Neural crest cell (in vitro differentiated cells): ENCODE results near the gene LMO7. TPM values are rescaled to one million over a fixed set of nuclear protein-coding genes. Genes with fewer than 3 reads are reported as not detected.

Source experiments
- DNase-seq: peaks from one replicate; pipeline ENCODE4 v3.0.0; 2021; ENCODE audit warnings: low read depth, mixed read lengths, low spot score
- H3K27ac Mint-ChIP-seq: one replicate; pipeline ENCODE4 v1.8.0; 2021; ENCODE audit warnings: mild to moderate bottlenecking, mixed read lengths; ENCODE audit not compliant: unreplicated experiment
- H3K27me3 Mint-ChIP-seq: 2 replicates; pipeline ENCODE4 v1.8.0; 2021; ENCODE audit warnings: low read depth, mild to moderate bottlenecking, mixed read lengths
- H3K36me3 Mint-ChIP-seq: 2 replicates; pipeline ENCODE4 v1.8.0; 2021; ENCODE audit warnings: low read depth, mild to moderate bottlenecking, mixed read lengths
- H3K4me1 Mint-ChIP-seq: 2 replicates; pipeline ENCODE4 v1.8.0; 2021; ENCODE audit warnings: mixed read lengths
- H3K4me3 Mint-ChIP-seq: one replicate; pipeline ENCODE4 v1.8.0; 2021; ENCODE audit warnings: mild to moderate bottlenecking, mixed read lengths
- H3K9me3 Mint-ChIP-seq: 2 replicates; pipeline ENCODE4 v1.8.0; 2021; ENCODE audit warnings: mixed read lengths
- total RNA-seq: library from RNA; stranded (reverse); gene quantifications from 2 replicates; pipeline ENCODE4 v1.2.1, GENCODE V29; 2021
- TF ChIP-seq, protein P1 (sequence below): fragments of 200-600 bp; sonication (generic); conservative IDR thresholded peaks from 2 replicates; pipeline ENCODE4 v1.5.0; 2021; ENCODE audit warnings: antibody characterized with exemption, mild to moderate bottlenecking

LMO7 gene
- total RNA-seq, 1 donor from 2014 or later, result 4.8 TPM

DNA sequence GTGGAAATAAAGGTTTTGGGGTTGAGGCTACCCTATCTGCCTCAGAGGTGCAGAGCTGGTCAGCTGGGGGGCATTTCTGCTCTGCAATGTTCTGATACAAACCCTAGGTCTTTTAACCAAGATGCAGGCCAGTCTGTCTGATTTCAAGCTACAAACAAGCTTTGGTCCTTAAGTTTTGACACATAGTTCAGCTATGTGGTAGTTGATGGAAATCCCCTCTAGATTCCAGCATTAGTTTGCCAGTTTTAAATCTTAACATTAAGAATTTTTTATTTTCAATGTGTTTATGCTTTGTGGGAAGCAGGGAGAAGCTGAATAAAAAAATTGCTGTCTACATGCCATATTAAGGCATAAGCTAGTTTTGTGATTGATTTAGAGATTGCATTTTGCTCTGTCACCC, 225.7 kb downstream of the LMO7 start:
- Mint-ChIP-seq H3K9me3 (peaks cover 8% of the 10 kb centered on the region), H3K27ac (no peak overlapping the region), H3K4me1 (no peaks in the 10 kb centered on the region), H3K27me3 (no peaks in the 10 kb centered on the region), H3K4me3 (no peak overlapping the region), H3K36me3 (no peaks in the 10 kb centered on the region)
- TF ChIP-seq, protein P1, sequence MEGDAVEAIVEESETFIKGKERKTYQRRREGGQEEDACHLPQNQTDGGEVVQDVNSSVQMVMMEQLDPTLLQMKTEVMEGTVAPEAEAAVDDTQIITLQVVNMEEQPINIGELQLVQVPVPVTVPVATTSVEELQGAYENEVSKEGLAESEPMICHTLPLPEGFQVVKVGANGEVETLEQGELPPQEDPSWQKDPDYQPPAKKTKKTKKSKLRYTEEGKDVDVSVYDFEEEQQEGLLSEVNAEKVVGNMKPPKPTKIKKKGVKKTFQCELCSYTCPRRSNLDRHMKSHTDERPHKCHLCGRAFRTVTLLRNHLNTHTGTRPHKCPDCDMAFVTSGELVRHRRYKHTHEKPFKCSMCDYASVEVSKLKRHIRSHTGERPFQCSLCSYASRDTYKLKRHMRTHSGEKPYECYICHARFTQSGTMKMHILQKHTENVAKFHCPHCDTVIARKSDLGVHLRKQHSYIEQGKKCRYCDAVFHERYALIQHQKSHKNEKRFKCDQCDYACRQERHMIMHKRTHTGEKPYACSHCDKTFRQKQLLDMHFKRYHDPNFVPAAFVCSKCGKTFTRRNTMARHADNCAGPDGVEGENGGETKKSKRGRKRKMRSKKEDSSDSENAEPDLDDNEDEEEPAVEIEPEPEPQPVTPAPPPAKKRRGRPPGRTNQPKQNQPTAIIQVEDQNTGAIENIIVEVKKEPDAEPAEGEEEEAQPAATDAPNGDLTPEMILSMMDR, result no peak
- DNase-seq, result no peak

DNA sequence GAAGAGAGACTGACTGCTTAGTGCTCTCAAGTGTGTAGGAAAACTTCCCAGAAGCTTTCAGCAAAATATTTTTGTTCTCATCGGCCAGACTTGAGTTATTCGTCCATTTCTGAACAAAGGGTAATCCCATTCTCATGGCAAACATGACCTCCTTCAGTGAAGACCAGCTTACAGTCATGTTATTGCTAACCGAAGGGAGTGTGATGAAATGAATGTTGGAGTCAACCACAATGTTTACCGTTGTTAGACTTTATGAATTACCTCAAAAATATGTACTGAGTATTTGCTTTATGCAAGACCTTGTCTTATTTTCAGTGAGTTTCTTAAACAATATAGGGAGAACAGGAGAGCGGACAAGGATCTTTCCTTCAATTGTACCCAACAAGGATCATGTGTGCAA, 228.6 kb downstream of the LMO7 start:
- Mint-ChIP-seq H3K36me3 (no peaks in the 10 kb centered on the region), H3K9me3 (peaks cover 9% of the 10 kb centered on the region), H3K4me3 (no peak overlapping the region), H3K4me1 (no peaks in the 10 kb centered on the region), H3K27ac (no peak overlapping the region), H3K27me3 (no peaks in the 10 kb centered on the region)
- no peak for DNase-seq
- TF ChIP-seq, protein P1, result no peak

DNA sequence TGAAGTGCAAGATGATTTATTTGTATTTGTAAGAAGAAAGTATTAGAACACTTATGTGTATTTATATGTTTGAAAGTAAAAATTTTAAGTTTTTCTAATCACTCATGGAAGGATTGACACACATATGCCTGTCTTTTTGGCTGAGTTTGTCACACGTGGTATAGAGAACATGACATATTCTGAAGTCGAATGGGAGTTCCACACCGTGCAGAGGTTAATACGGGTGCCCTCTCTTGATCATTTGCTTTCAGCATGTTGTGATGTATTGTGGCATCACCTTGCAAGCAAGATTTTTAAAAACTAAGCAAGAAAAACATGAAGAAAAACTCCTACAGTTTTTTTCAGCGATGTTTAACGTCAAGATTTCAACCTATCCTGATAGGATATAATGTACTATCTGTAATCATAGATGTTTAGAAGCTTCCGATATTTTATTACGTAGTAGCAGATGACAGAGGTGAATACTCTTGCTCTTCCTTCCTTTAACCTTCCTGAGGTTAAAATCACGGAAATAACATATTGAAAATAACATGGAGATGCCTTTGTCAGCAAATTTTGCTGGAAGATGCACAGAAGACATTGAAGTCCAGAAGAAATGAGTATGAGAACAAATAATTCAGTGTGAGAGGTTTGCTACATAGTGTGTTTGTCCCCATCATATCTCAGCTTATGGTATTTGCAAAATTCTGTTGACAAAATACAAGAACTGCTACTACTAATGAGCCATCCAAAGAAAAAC, 231.4 kb downstream of the LMO7 start:
- H3K4me3 Mint-ChIP-seq, result no peak overlapping the region
- no peak overlapping the region for H3K27ac Mint-ChIP-seq
- H3K4me1 Mint-ChIP-seq, result peaks cover 14% of the 10 kb centered on the region

DNA sequence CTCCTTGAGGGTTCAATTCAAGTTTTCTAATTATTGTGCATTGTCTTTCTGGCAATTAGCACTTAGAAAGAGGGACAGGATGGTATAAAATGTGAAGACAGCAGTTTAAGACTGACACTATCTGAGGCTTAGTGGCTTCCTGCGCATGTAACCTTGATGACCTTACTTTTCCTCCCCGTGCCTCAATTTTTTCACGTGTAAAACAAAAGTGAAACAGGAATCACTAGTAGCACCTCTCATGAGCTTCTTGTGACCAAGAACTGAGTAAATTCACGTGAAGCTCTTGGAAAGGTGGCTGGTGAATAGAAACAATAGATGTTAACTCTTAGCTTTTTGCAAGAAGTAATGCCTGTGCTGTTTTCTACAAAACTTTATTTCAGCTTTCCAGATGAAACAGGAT, 233.9 kb downstream of the LMO7 start:
- Mint-ChIP-seq H3K4me1 (peaks cover 14% of the 10 kb centered on the region), H3K36me3 (no peaks in the 10 kb centered on the region), H3K27me3 (no peaks in the 10 kb centered on the region), H3K4me3 (peak overlapping the region; percentile 70), H3K27ac (no peak overlapping the region), H3K9me3 (peaks cover 3% of the 10 kb centered on the region)
- TF ChIP-seq, protein P1, result no peak
- no peak for DNase-seq

More for the DNA sequence above, 231.4 kb downstream of the LMO7 start:
- DNase-seq, result no peak
- Mint-ChIP-seq H3K27me3 (no peaks in the 10 kb centered on the region), H3K36me3 (no peaks in the 10 kb centered on the region), H3K9me3 (peaks cover 4% of the 10 kb centered on the region)
- TF ChIP-seq, protein P1, result no peak

DNA sequence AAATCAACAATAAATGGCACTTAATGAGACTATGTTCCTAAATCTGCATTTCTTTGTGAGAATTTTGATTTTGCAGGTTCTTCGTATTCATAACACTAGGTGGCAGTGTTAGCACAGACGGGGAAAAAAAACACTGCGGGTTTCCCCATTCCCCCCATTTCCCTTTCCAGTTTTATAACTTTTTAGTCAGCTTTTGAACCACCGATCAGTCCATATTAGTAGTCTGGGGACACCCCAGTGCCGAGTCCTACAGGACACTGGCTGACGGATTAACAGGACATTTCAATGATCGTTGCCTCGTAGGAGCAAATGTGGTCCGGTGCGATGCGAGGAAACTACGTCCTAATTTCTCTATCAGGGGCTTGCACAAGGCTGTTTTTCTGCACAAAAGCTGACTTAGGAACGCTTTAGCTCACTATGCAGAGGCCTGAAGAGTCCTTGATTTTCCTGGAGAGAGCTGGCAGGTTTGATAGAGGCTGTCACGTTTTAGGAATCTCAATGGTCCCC, 234.3 kb downstream of the LMO7 start:
- peak overlapping the region; percentile 85 for H3K27ac Mint-ChIP-seq
- H3K36me3 Mint-ChIP-seq, result no peaks in the 10 kb centered on the region
- DNase-seq, result peak; percentile 20
- TF ChIP-seq, protein P1, result peak; percentile 90
- H3K27me3 Mint-ChIP-seq, result no peaks in the 10 kb centered on the region
- H3K9me3 Mint-ChIP-seq, result peaks cover 3% of the 10 kb centered on the region
- peaks cover 14% of the 10 kb centered on the region for H3K4me1 Mint-ChIP-seq
- H3K4me3 Mint-ChIP-seq, result peak overlapping the region; percentile 70
